ENCODE results near the gene COQ8B. TPM values are rescaled to one million over a fixed set of nuclear protein-coding genes. Genes with fewer than 3 reads are reported as not detected.

Gene COQ8B
- total RNA-seq, 5 donors from 2014 or later (not counting 1 experiment from before 2014, with no cell fraction given), result 30.8 to 60.1 (median 53.9) TPM

DNA sequence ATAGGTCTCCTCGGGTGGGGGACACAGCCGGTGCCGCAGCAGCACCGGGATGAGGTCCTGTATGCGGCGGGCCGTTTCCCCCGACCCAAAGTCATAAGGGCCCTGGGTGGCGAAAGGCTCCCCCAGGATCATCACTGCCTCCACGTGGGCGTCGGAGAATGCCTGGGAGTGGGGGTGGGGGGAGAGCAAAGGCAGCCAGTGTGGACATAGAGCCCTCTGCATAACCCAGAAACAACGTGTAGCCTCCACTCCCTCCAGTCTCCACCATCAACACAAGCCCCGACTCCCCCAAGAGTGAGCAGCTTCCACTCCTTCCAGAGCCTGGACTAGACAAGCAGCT lies 24.5 kb downstream of the COQ8B start:
- CTCF ChIA-PET, result interaction anchor here in 1 of 2 donors (0.6 kb wide), 1 partner anchor 40 kb away, joined by 5 read pairs; no protein-coding TSS in a partner anchor
- no peaks in the 10 kb centered on the region for H3K27me3 Mint-ChIP-seq
- Histone ChIP-seq H3K27ac (ENCODE audit: low read length) (no peak overlapping the region), H3K27me3 (replicated peaks in 1 of 2; ENCODE audit: control insufficient read depth in 2 of 2, extremely low read depth in 1 of 2, insufficient read depth in 2 of 2, low read length in 1 of 2) (no peaks in the 10 kb centered on the region), H3K4me1 (ENCODE audit: control insufficient read depth in 1 of 2, extremely low read depth in 1 of 2, insufficient read depth in 2 of 2, low read length in 2 of 2) (peaks cover 6 to 28% of the 10 kb centered on the region in 2 experiments), H3K9me3 (no peaks in the 10 kb centered on the region), H3K36me3 (ENCODE audit: control insufficient read depth in 2 of 2, extremely low read depth in 1 of 2, insufficient read depth in 1 of 2, low read length in 1 of 2) (peaks cover 10 to 17% of the 10 kb centered on the region in 2 donors), H3K4me3 (ENCODE audit: control insufficient read depth in 1 of 2, extremely low read depth in 1 of 2, low read length in 1 of 2) (no peak overlapping the region)
- POLR2A ChIA-PET, result no interaction called here
- no peak for DNase-seq
- WGBS (ENCODE audit: insufficient coverage), result 100% methylated on average over 3 of the region's 14 CpGs
- H3K27ac Mint-ChIP-seq, result peak overlapping the region in 1 of 2 donors; percentile 2
- H3K36me3 Mint-ChIP-seq, result peaks cover 12% of the 10 kb centered on the region
- H3K9me3 Mint-ChIP-seq, result no peaks in the 10 kb centered on the region
- ATAC-seq (replicated peaks in 1 of 4), result no peak
- H3K4me3 Mint-ChIP-seq, result no peak overlapping the region
- peaks cover 0 to 4% (median 3%) of the 10 kb centered on the region in 3 donors for H3K4me1 Mint-ChIP-seq

DNA sequence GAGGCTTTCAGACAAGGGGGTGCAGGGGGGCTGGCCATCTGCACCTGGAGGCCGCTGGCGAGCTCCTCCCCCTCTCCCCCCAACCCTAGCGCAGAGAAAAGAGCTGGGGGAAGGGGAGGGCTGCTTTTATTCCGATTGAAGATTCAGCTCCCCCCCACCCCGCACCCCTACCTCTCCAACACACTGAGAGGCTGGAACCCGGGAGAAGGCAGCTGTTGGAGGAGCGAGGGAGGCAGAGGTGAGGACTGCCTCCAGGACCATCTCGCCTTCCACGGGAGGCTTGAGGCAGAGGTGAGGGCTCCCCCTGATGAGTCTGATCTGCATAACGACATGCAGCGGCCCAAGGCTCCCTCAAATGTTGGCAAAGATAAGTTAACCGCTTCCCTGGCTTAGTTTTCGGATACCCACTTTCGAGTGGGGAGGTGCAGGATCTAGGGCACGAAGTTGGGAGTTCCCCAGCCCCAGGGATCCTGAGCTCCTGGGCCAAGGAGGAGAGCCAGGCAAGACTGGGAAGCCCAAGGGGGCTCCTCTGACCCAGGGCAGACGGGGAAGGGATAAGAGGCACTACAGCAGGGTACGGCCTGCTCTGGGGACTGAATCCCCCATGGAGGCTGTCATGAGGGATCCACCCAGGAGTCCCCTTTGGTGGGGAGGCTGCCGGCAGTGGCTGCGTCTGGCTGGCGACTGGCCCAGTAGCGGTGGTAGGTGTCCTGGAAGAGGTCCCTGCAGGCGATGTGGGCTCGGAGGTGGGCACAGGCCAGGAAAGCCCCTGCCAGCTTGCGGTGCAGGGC lies 25.1 kb downstream of the COQ8B start:
- Histone ChIP-seq H3K9me3 (no peaks in the 10 kb centered on the region), H3K4me1 (ENCODE audit: control insufficient read depth in 1 of 2, extremely low read depth in 1 of 2, insufficient read depth in 2 of 2, low read length in 2 of 2) (peaks cover 6 to 32% of the 10 kb centered on the region in 2 experiments), H3K27me3 (replicated peaks in 1 of 2; ENCODE audit: control insufficient read depth in 2 of 2, extremely low read depth in 1 of 2, insufficient read depth in 2 of 2, low read length in 1 of 2) (no peaks in the 10 kb centered on the region), H3K4me3 (ENCODE audit: control insufficient read depth in 1 of 2, extremely low read depth in 1 of 2, low read length in 1 of 2) (peak overlapping the region in 1 of 2 donors; percentile 65), H3K36me3 (ENCODE audit: control insufficient read depth in 2 of 2, extremely low read depth in 1 of 2, insufficient read depth in 1 of 2, low read length in 1 of 2) (peaks cover 10 to 14% of the 10 kb centered on the region in 2 donors), H3K27ac (ENCODE audit: low read length) (no peak overlapping the region)
- Mint-ChIP-seq H3K4me3 (peak overlapping the region in 2 of 3 donors; percentile 49 to 86), H3K9me3 (no peaks in the 10 kb centered on the region), H3K36me3 (peaks cover 9% of the 10 kb centered on the region), H3K27me3 (no peaks in the 10 kb centered on the region), H3K27ac (peak overlapping the region in 1 of 2 donors; percentile 2), H3K4me1 (peaks cover 0 to 4% (median 3%) of the 10 kb centered on the region in 3 donors)
- CTCF ChIA-PET, result interaction anchor here in 1 of 2 donors (0.6 kb wide), 2 partner anchors 40 to 386 kb away, joined by 5 to 6 read pairs; no protein-coding TSS in a partner anchor
- ATAC-seq (replicated peaks in 1 of 4), result no peak
- DNase-seq, result peak in 2 of 35 experiments; percentile 19 to 38
- POLR2A ChIA-PET, result interaction anchor here in 1 of 2 donors (0.5 kb wide), 1 partner anchor 102 kb away, joined by 8 read pairs; no protein-coding TSS in a partner anchor
- WGBS (ENCODE audit: insufficient coverage), result 92% methylated on average over 17 of the region's 24 CpGs

DNA sequence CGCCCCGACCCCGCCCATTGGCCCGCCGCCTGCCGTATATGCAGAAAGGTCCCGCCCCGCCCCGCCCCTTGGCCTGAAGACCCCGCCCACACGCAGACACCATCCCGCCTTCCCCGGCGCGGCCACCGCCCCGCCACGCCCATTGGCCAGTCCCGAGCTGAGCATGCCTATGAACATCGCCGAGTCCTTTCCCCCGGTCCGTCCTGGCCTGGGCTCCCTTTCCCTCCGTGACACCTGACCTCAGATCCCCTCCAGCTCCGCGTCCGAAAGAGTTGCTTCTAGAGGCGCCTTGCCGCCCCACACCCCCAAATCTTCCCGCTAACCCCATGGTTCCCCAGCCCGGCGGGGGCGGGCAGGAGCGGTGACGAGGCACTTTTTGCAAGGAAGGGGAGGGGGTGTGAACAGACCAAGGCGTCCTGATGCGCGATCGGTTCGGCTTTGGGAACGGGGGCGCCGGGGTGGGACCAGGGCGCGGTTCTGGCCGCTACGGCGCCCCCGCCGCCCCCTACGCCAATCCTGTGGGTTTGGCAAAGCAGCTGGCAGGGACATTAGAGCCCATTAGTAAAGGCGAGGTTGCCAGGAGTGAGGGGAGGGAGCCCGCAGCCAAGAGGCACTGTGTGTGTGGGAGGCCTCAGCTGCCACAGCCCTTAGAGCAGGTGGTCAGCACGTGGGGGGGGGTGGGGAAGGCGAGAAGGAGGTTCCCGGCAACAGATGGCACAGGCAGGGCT lies 25.8 kb downstream of the COQ8B start:
- Mint-ChIP-seq H3K36me3 (peaks cover 9% of the 10 kb centered on the region), H3K4me3 (peak overlapping the region in 2 of 3 donors; percentile 86 to 91), H3K4me1 (peaks cover 0 to 4% (median 3%) of the 10 kb centered on the region in 3 donors), H3K27ac (peak overlapping the region; percentile 87 to 90), H3K9me3 (no peaks in the 10 kb centered on the region), H3K27me3 (no peaks in the 10 kb centered on the region)
- Histone ChIP-seq H3K27me3 (replicated peaks in 1 of 2; ENCODE audit: control insufficient read depth in 2 of 2, extremely low read depth in 1 of 2, insufficient read depth in 2 of 2, low read length in 1 of 2) (no peaks in the 10 kb centered on the region), H3K27ac (ENCODE audit: low read length) (peak overlapping the region; percentile 52), H3K4me1 (ENCODE audit: control insufficient read depth in 1 of 2, extremely low read depth in 1 of 2, insufficient read depth in 2 of 2, low read length in 2 of 2) (peaks cover 6 to 32% of the 10 kb centered on the region in 2 experiments), H3K9me3 (no peaks in the 10 kb centered on the region), H3K36me3 (ENCODE audit: control insufficient read depth in 2 of 2, extremely low read depth in 1 of 2, insufficient read depth in 1 of 2, low read length in 1 of 2) (peaks cover 12 to 13% of the 10 kb centered on the region in 2 donors), H3K4me3 (ENCODE audit: control insufficient read depth in 1 of 2, extremely low read depth in 1 of 2, low read length in 1 of 2) (peak overlapping the region; percentile 6 to 65)
- ATAC-seq (replicated peaks in 1 of 4) (peak; percentile 87 to 90 (median 88)), DNase-seq (peak; percentile 63 to 94 (median 78))
- ChIA-PET POLR2A (interaction anchor here in 1 of 2 donors (0.5 to 0.6 kb wide), 2 partner anchors 103 to 117 kb away, joined by 4 to 8 read pairs; no protein-coding TSS in a partner anchor), CTCF (interaction anchor here (0.6 to 1.2 kb wide), 2 partner anchors 108 to 130 kb away, joined by 3 read pairs; partner anchors contain the start of gene EGLN2 (in 1 of the 2))
- under 1% methylated on average over 49 of the region's 56 CpGs for WGBS (ENCODE audit: insufficient coverage)

DNA sequence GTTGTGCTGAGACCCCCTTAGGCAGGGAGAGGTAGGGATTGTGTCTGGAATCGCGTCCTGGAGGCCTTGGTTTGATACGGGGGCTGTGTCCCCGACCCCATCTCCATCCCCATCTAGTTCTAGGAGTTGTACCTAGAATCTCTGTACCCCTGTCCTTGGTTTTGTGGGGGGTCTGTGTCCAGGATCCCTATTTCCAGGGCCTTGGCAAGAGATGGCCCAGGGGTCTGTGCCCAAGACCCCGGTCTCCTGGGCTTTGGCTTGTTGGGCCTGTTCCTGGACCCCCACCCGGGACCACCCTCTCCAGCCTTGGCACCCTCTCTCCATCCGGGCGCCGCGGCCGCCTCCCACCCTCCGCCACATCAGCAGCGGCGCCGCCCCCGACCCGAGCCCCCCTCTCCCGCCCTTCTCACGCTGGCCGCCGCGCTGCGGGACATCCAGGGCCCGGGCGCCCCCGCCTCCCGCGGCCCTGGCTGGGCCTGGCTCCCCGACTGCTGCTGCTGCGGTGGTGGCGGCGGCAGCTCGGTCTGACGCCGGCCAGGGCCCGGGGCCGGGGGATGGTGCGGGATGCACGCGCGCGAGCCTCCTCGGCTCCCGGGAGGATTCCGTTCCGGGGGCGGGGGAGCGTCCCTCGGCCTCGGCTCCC lies 26.5 kb downstream of the COQ8B start, which contains the start of gene NUMBL:
Gene NUMBL, minus strand, starts transcription at position 602 of the 643 bp plus-strand sequence. Its CDS starts 168 bp downstream, at position 434.
- peak within 1 kb of the TSS; percentile 6 to 65 for H3K4me3 ChIP-seq (ENCODE audit: control insufficient read depth in 1 of 2, extremely low read depth in 1 of 2, low read length in 1 of 2)
- peaks cover 6 to 32% of the 10 kb centered on the region in 2 experiments for H3K4me1 ChIP-seq (ENCODE audit: control insufficient read depth in 1 of 2, extremely low read depth in 1 of 2, insufficient read depth in 2 of 2, low read length in 2 of 2)
- H3K27me3 ChIP-seq (replicated peaks in 1 of 2; ENCODE audit: control insufficient read depth in 2 of 2, extremely low read depth in 1 of 2, insufficient read depth in 2 of 2, low read length in 1 of 2), result no peaks in the 10 kb centered on the region
- Mint-ChIP-seq H3K27me3 (no peaks in the 10 kb centered on the region), H3K36me3 (peaks cover 15% of the 10 kb centered on the region), H3K4me3 (peak within 1 kb of the TSS in 2 of 3 donors; percentile 86 to 91), H3K27ac (peak within 1 kb of the TSS; percentile 87 to 90), H3K4me1 (peaks cover 0 to 4% (median 3%) of the 10 kb centered on the region in 3 donors), H3K9me3 (no peaks in the 10 kb centered on the region)
- POLR2A ChIA-PET, result interaction anchor here in 1 of 2 donors (0.6 kb wide), 1 partner anchor 118 kb away, joined by 4 read pairs; no protein-coding TSS in a partner anchor
- H3K36me3 ChIP-seq (ENCODE audit: control insufficient read depth in 2 of 2, extremely low read depth in 1 of 2, insufficient read depth in 1 of 2, low read length in 1 of 2), result peaks cover 6 to 13% of the 10 kb centered on the region in 2 donors
- CTCF ChIA-PET, result interaction anchor here (0.6 to 1.2 kb wide), 2 partner anchors 109 to 131 kb away, joined by 3 read pairs; partner anchors contain the start of gene EGLN2 (in 1 of the 2)
- 1% methylated on average over 46 of the region's 50 CpGs for WGBS (ENCODE audit: insufficient coverage)
- H3K9me3 ChIP-seq, result no peaks in the 10 kb centered on the region
- H3K27ac ChIP-seq (ENCODE audit: low read length), result peak within 1 kb of the TSS; percentile 52
- no peak for DNase-seq
- peak in 2 of 4 experiments; percentile 51 to 57 for ATAC-seq (replicated peaks in 1 of 4)

DNA sequence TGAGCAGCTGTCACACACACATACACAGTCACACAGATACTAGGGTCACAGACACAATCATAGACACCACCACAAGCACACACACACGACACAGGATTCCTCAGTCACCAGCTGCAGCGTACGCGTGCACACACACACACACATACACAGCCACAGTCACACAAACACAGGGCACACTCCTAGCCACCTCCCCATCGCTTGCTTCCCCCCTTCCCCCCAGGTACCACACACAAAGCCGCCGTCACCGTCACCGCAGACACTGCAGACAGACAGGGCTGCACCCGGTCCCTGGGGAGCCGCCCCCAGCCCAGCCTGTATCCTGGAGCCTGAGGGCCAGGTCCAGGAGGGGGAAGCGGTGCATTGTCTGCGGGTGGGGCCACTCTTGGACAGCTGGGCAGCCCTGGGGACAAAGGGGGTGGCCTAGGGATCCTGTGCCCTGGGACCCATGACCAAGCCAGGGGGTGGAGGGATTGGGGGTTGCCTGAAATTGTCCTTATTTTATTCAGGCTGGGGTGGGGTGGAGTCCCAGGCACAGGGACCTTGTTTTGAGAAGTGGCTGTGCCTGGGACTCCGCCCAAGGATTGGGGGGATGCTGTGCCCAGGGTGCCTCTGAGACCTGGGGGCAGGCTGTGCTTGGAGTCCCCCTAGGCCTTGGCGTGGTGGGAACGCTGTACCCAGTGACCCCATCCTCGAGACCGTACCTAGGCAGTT lies 27.2 kb downstream of the COQ8B start:
- CTCF ChIA-PET, result no interaction called here
- H3K9me3 Mint-ChIP-seq, result no peaks in the 10 kb centered on the region
- H3K27me3 Mint-ChIP-seq, result no peaks in the 10 kb centered on the region
- peaks cover 0 to 4% (median 3%) of the 10 kb centered on the region in 3 donors for H3K4me1 Mint-ChIP-seq
- DNase-seq (peak in 8 of 35 experiments; percentile 13 to 38 (median 26)), ATAC-seq (replicated peaks in 1 of 4) (no peak)
- WGBS (ENCODE audit: insufficient coverage), result 80% methylated on average over 16 of the region's 18 CpGs
- POLR2A ChIA-PET, result no interaction called here
- no peak overlapping the region for H3K4me3 Mint-ChIP-seq
- no peaks in the 10 kb centered on the region for H3K27me3 ChIP-seq (replicated peaks in 1 of 2; ENCODE audit: control insufficient read depth in 2 of 2, extremely low read depth in 1 of 2, insufficient read depth in 2 of 2, low read length in 1 of 2)
- no peak overlapping the region for H3K27ac Mint-ChIP-seq
- peaks cover 6 to 32% of the 10 kb centered on the region in 2 experiments for H3K4me1 ChIP-seq (ENCODE audit: control insufficient read depth in 1 of 2, extremely low read depth in 1 of 2, insufficient read depth in 2 of 2, low read length in 2 of 2)
- peaks cover 4 to 12% of the 10 kb centered on the region in 2 donors for H3K36me3 ChIP-seq (ENCODE audit: control insufficient read depth in 2 of 2, extremely low read depth in 1 of 2, insufficient read depth in 1 of 2, low read length in 1 of 2)
- no peaks in the 10 kb centered on the region for H3K9me3 ChIP-seq
- H3K4me3 ChIP-seq (ENCODE audit: control insufficient read depth in 1 of 2, extremely low read depth in 1 of 2, low read length in 1 of 2), result no peak overlapping the region
- peaks cover 17% of the 10 kb centered on the region for H3K36me3 Mint-ChIP-seq
- H3K27ac ChIP-seq (ENCODE audit: low read length), result no peak overlapping the region

Measured in T-cell (primary cell).